Measurements from ENCODE around the gene SOD3. TPM values are rescaled to one million over a fixed set of nuclear protein-coding genes. Genes with fewer than 3 reads are reported as not detected.

Gene SOD3
- total RNA-seq, 1 experiment from 2014 or later: 4.1 TPM

GRCh38 chr4:24845902-24846301 lies 50.5 kb downstream of the SOD3 start (continued):
- no peak for TF ChIP-seq ZNF219 (CRISPR knock-in tag; IDR thresholded peaks at IDR 0.05; ENCODE audit: borderline replicate concordance)

GRCh38 chr4:24846716-24847115 lies 51.3 kb downstream of the SOD3 start:
- ChIA-PET POLR2A (no interaction called here), CTCF (no interaction called here)
- no peaks in the 10 kb centered on the region for H3K27me3 Mint-ChIP-seq (ENCODE audit: low read depth)
- ATAC-seq (no peak), DNase-seq (ENCODE audit: low spot score) (no peak)
- H3K9me3 Mint-ChIP-seq: no peaks in the 10 kb centered on the region
- no peak overlapping the region for H3K27ac Mint-ChIP-seq
- no peak overlapping the region for H3K4me3 Mint-ChIP-seq
- peaks cover 26% of the 10 kb centered on the region for H3K4me1 Mint-ChIP-seq
- H3K36me3 Mint-ChIP-seq: no peaks in the 10 kb centered on the region
- TF ChIP-seq USF1 (CRISPR knock-in tag; IDR thresholded peaks at IDR 0.05) (no peak), ZBTB21 (CRISPR knock-in tag; IDR thresholded peaks at IDR 0.05; ENCODE audit: borderline replicate concordance) (no peak), TCF7 (CRISPR knock-in tag; IDR thresholded peaks at IDR 0.05; ENCODE audit: low read depth) (no peak), NFYB (CRISPR knock-in tag; conservative IDR thresholded peaks at IDR 0.05; ENCODE audit: low read depth) (no peak), ESRRA (CRISPR knock-in tag; IDR thresholded peaks at IDR 0.05; ENCODE audit: borderline replicate concordance) (no peak), PRDM15 (CRISPR knock-in tag; IDR thresholded peaks at IDR 0.05) (no peak), FOXK1 (CRISPR knock-in tag; IDR thresholded peaks at IDR 0.05) (no peak), TP53 (CRISPR knock-in tag; IDR thresholded peaks at IDR 0.05) (no peak), ERG (CRISPR knock-in tag; IDR thresholded peaks at IDR 0.05) (no peak), CTCF (IDR thresholded peaks at IDR 0.05) (no peak), KAT7 (CRISPR knock-in tag; IDR thresholded peaks at IDR 0.05; ENCODE audit: borderline replicate concordance) (no peak), JUN (CRISPR knock-in tag; IDR thresholded peaks at IDR 0.05) (no peak), SMAD3 (CRISPR knock-in tag; IDR thresholded peaks at IDR 0.05; ENCODE audit: borderline replicate concordance) (no peak), ZNF512 (CRISPR knock-in tag; IDR thresholded peaks at IDR 0.05; ENCODE audit: borderline replicate concordance) (no peak), CREM (CRISPR knock-in tag; IDR thresholded peaks at IDR 0.05) (no peak), FOXP4 (CRISPR knock-in tag; IDR thresholded peaks at IDR 0.05) (no peak), ZBTB43 (CRISPR knock-in tag; IDR thresholded peaks at IDR 0.05) (no peak), CREB1 (CRISPR knock-in tag; IDR thresholded peaks at IDR 0.05) (no peak), FOXJ3 (CRISPR knock-in tag; IDR thresholded peaks at IDR 0.05; ENCODE audit: borderline replicate concordance) (no peak), ZNF281 (CRISPR knock-in tag; IDR thresholded peaks at IDR 0.05) (no peak)
